HAP-1 (cell line): ENCODE data around the gene CASK.

ENCODE experiments used
- DNase-seq, 2 experiments: peaks; one replicate each; pipeline ENCODE4 v3.0.0-alpha.2; 2016 to 2020; ENCODE audit warnings: low spot score in 2 of 2
- H3K27me3 ChIP-seq: fragments of 250-450 bp; sonication (Bioruptor Pico); 2 replicates; pipeline ENCODE4 v1.5.1; 2020; ENCODE audit warnings: low read depth, mild to moderate bottlenecking, moderate library complexity
- H3K36me3 ChIP-seq: fragments of 250-450 bp; sonication (Bioruptor Pico); replicated peaks from 2 replicates; pipeline ENCODE4 v1.5.1; 2020; ENCODE audit warnings: mild to moderate bottlenecking
- H3K4me1 ChIP-seq: fragments of 250-450 bp; sonication (Bioruptor Pico); 2 replicates; pipeline ENCODE4 v1.5.1; 2020; ENCODE audit warnings: mild to moderate bottlenecking
- H3K4me3 ChIP-seq: fragments of 250-450 bp; sonication (Bioruptor Pico); 2 replicates; pipeline ENCODE4 v1.5.1; 2020; ENCODE audit warnings: mild to moderate bottlenecking, moderate library complexity
- H3K9me3 ChIP-seq: fragments of 250-450 bp; sonication (Bioruptor Pico); 2 replicates; pipeline ENCODE4 v1.5.1; 2020; ENCODE audit warnings: mild to moderate bottlenecking, moderate library complexity
- in situ Hi-C: fragments of 300-500 bp; cut with MboI; formaldehyde crosslinking; loops from 3 replicates; pipeline ENCODE4 v1.14.3; 2020; ENCODE audit warnings: low sequenced_read_pairs, inconsistent platforms, mixed read lengths

The CASK gene

GRCh38 chrX:41923978-41924683, 777 bp upstream of the CASK start:
- Histone ChIP-seq H3K36me3 (no peaks in the 10 kb centered on the region), H3K4me1 (peaks cover 12% of the 10 kb centered on the region), H3K27me3 (peaks cover 2% of the 10 kb centered on the region; the same call in 1 of the 2 replicates), H3K9me3 (no peaks in the 10 kb centered on the region), H3K4me3 (peak overlapping the region; percentile 49)
- peak; percentile 42 to 56 for DNase-seq
- in situ Hi-C loops, result no loop called here

GRCh38 chrX:41922431-41923151, 763 bp downstream of the CASK start:
- in situ Hi-C loops, result no loop called here
- Histone ChIP-seq H3K4me1 (peaks cover 12% of the 10 kb centered on the region), H3K36me3 (no peaks in the 10 kb centered on the region), H3K9me3 (no peaks in the 10 kb centered on the region), H3K27me3 (no peaks in the 10 kb centered on the region; the same call in 1 of the 2 replicates), H3K4me3 (peak overlapping the region; percentile 71)
- peak; percentile 15 to 69 for DNase-seq

GRCh38 chrX:41921492-41922430, 1.6 kb downstream of the CASK start:
- Histone ChIP-seq H3K36me3 (no peaks in the 10 kb centered on the region), H3K27me3 (no peaks in the 10 kb centered on the region; the same call in 1 of the 2 replicates)
- peak; percentile 49 to 50 for DNase-seq

GRCh38 chrX:41919870-41920269, 3.5 kb downstream of the CASK start:
- in situ Hi-C loops, result no loop called here
- Histone ChIP-seq H3K27me3 (no peaks in the 10 kb centered on the region), H3K36me3 (no peaks in the 10 kb centered on the region), H3K9me3 (no peaks in the 10 kb centered on the region), H3K4me3 (no peak overlapping the region), H3K4me1 (peaks cover 12% of the 10 kb centered on the region)
- DNase-seq, result no peak

More at GRCh38 chrX:41921492-41922430, 1.6 kb downstream of the CASK start:
- peak overlapping the region; percentile 71 for H3K4me3 ChIP-seq
- in situ Hi-C loops, result no loop called here
- H3K9me3 ChIP-seq, result no peaks in the 10 kb centered on the region
- H3K4me1 ChIP-seq, result peaks cover 12% of the 10 kb centered on the region

- no peaks in the 10 kb centered on the region for H3K9me3 ChIP-seq
- in situ Hi-C loops, result no loop called here
- no peak for DNase-seq
- H3K36me3 ChIP-seq, result no peaks in the 10 kb centered on the region; the same call in 1 of the 2 replicates
- H3K4me1 ChIP-seq, result peaks cover 9% of the 10 kb centered on the region
- H3K4me3 ChIP-seq, result no peak overlapping the region
- H3K27me3 ChIP-seq, result no peaks in the 10 kb centered on the region
Observed at GRCh38 chrX:41917517-41917916, 5.8 kb downstream of the CASK start.

GRCh38 chrX:41913476-41913875, 9.9 kb downstream of the CASK start:
- no peak for DNase-seq
- Histone ChIP-seq H3K27me3 (no peaks in the 10 kb centered on the region), H3K9me3 (no peaks in the 10 kb centered on the region), H3K36me3 (no peaks in the 10 kb centered on the region; the same call in 1 of the 2 replicates), H3K4me3 (no peak overlapping the region), H3K4me1 (peaks cover 3% of the 10 kb centered on the region; the same call in 1 of the 2 replicates)
- in situ Hi-C loops, result no loop called here

- Histone ChIP-seq H3K36me3 (no peaks in the 10 kb centered on the region; the same call in 1 of the 2 replicates), H3K4me3 (no peak overlapping the region), H3K9me3 (peaks cover 1% of the 10 kb centered on the region; the same call in 1 of the 2 replicates), H3K27me3 (no peaks in the 10 kb centered on the region), H3K4me1 (peaks cover 3% of the 10 kb centered on the region; the same call in 1 of the 2 replicates)
- in situ Hi-C loops, result no loop called here
- DNase-seq, result no peak
Observed at GRCh38 chrX:41912923-41913322, 10.4 kb downstream of the CASK start.

- Histone ChIP-seq H3K27me3 (no peaks in the 10 kb centered on the region), H3K36me3 (no peaks in the 10 kb centered on the region; the same call in none of the 2 replicates), H3K9me3 (peaks cover 3% of the 10 kb centered on the region; the same call in 1 of the 2 replicates), H3K4me1 (no peaks in the 10 kb centered on the region), H3K4me3 (no peak overlapping the region)
- in situ Hi-C loops, result no loop called here
- DNase-seq, result no peak
Observed at GRCh38 chrX:41909068-41909467, 14.3 kb downstream of the CASK start.

- Histone ChIP-seq H3K27me3 (no peaks in the 10 kb centered on the region), H3K9me3 (peaks cover 3% of the 10 kb centered on the region; the same call in 1 of the 2 replicates), H3K4me1 (no peaks in the 10 kb centered on the region), H3K36me3 (no peaks in the 10 kb centered on the region; the same call in 1 of the 2 replicates), H3K4me3 (no peak overlapping the region)
- in situ Hi-C loops, result no loop called here
- DNase-seq, result no peak
Observed at GRCh38 chrX:41906515-41907187, 16.7 kb downstream of the CASK start.

- no peaks in the 10 kb centered on the region for H3K27me3 ChIP-seq
- H3K4me1 ChIP-seq, result no peaks in the 10 kb centered on the region
- H3K4me3 ChIP-seq, result no peak overlapping the region
- H3K36me3 ChIP-seq, result no peaks in the 10 kb centered on the region; the same call in 1 of the 2 replicates
- in situ Hi-C loops, result no loop called here
- no peak for DNase-seq
- peaks cover 3% of the 10 kb centered on the region; the same call in 1 of the 2 replicates for H3K9me3 ChIP-seq
Observed at GRCh38 chrX:41903544-41903943, 19.8 kb downstream of the CASK start.

- Histone ChIP-seq H3K36me3 (no peaks in the 10 kb centered on the region), H3K4me1 (no peaks in the 10 kb centered on the region), H3K9me3 (no peaks in the 10 kb centered on the region), H3K4me3 (no peak overlapping the region), H3K27me3 (no peaks in the 10 kb centered on the region)
- in situ Hi-C loops, result no loop called here
- no peak for DNase-seq
Observed at GRCh38 chrX:41900321-41900720, 23.0 kb downstream of the CASK start.

GRCh38 chrX:41895826-41896225, 27.5 kb downstream of the CASK start:
- Histone ChIP-seq H3K9me3 (no peaks in the 10 kb centered on the region), H3K36me3 (no peaks in the 10 kb centered on the region), H3K4me1 (no peaks in the 10 kb centered on the region), H3K4me3 (no peak overlapping the region), H3K27me3 (no peaks in the 10 kb centered on the region)
- DNase-seq, result no peak
- in situ Hi-C loops, result no loop called here

- in situ Hi-C loops, result no loop called here
- no peaks in the 10 kb centered on the region for H3K36me3 ChIP-seq
- no peaks in the 10 kb centered on the region for H3K9me3 ChIP-seq
- no peak overlapping the region for H3K4me3 ChIP-seq
- DNase-seq, result no peak
- H3K27me3 ChIP-seq, result no peaks in the 10 kb centered on the region
- H3K4me1 ChIP-seq, result no peaks in the 10 kb centered on the region
Observed at GRCh38 chrX:41890026-41890423, 33.3 kb downstream of the CASK start.
